SK-N-SH (cell line): ENCODE measurements around the gene RP2. TPM values are rescaled to one million over a fixed set of nuclear protein-coding genes. Genes with fewer than 3 reads are reported as not detected.

Experiments used
- CTCF ChIA-PET: fragments of 300-600, 350-600 bp; formaldehyde crosslinking; extraction: SDS; loops from one replicate; lab custom pipeline; 2021; lab: Yijun Ruan, JAX
- POLR2A ChIA-PET: fragments of 350-600 bp; sonication (Branson Sonifier 250); formaldehyde crosslinking; extraction: SDS; loops from one replicate; lab custom pipeline; 2020; ENCODE audit warnings: antibody characterized with exemption, inconsistent platforms; lab: Yijun Ruan, JAX
- DNase-seq: peaks from one replicate; pipeline ENCODE4 v3.0.0; 2012
- H2AFZ ChIP-seq: fragments of 200-600 bp; sonication (generic); 2 replicates; pipeline ENCODE4 v1.8.1; 2016; ENCODE audit warnings: antibody characterized with exemption, mild to moderate bottlenecking, low read depth
- H3F3A ChIP-seq: fragments of 200-600 bp; sonication (generic); replicated peaks from 2 replicates; pipeline ENCODE3; 2016; ENCODE audit warnings: antibody characterized with exemption, mild to moderate bottlenecking; ENCODE audit not compliant: insufficient read depth
- H3K27ac ChIP-seq, 2 experiments: fragments of 200-500 bp in 1 of 2; fragments of 200-600 bp in 1 of 2; sonication (Bioruptor generic) in 1 of 2; sonication (generic), shearing (Covaris generic) in 1 of 2; 2 replicates each; pipeline versions ENCODE4 v1.5.1 to v1.6.1; 2014 to 2016; ENCODE audit warnings: low read depth in 2 of 2, inconsistent platforms in 1 of 2, low read length in 1 of 2, mild to moderate bottlenecking in 1 of 2, mixed read lengths in 1 of 2
- H3K27me3 ChIP-seq: fragments of 200-600 bp; sonication (generic), shearing (Covaris generic); 2 replicates; pipeline ENCODE4 v1.6.1; 2016; ENCODE audit warnings: mixed run types; ENCODE audit not compliant: insufficient read depth
- H3K36me3 ChIP-seq, 2 experiments: fragments of 200-500 bp in 1 of 2; fragments of 200-600 bp in 1 of 2; sonication (Bioruptor generic) in 1 of 2; sonication (generic) in 1 of 2; replicated peaks in 1 of 2; 2 replicates each; pipeline versions ENCODE3 to v1.5.1; 2014 to 2016; ENCODE audit warnings: low read length in 1 of 2, mild to moderate bottlenecking in 1 of 2; ENCODE audit not compliant: insufficient read depth in 2 of 2, control insufficient read depth in 1 of 2
- H3K4me1 ChIP-seq, 2 experiments: fragments of 200-500 bp in 1 of 2; fragments of 200-600 bp in 1 of 2; sonication (Bioruptor generic) in 1 of 2; sonication (generic), shearing (Covaris generic) in 1 of 2; 2 replicates each; pipeline versions ENCODE4 v1.5.1 to v1.6.1; 2014 to 2016; ENCODE audit warnings: low read depth in 1 of 2, low read length in 1 of 2, mixed run types in 1 of 2; ENCODE audit not compliant: insufficient read depth in 2 of 2, control insufficient read depth in 1 of 2
- H3K4me2 ChIP-seq: fragments of 200-600 bp; sonication (generic), shearing (Covaris generic); 2 replicates; pipeline ENCODE4 v1.6.1; 2017; ENCODE audit warnings: mixed run types
- H3K4me3 ChIP-seq, 2 experiments: fragments of 200-500 bp in 1 of 2; fragments of 200-600 bp in 1 of 2; sonication (Bioruptor generic) in 1 of 2; sonication (generic), shearing (Covaris generic) in 1 of 2; 2 replicates each; pipeline versions ENCODE4 v1.5.1 to v1.8.1; 2014 to 2016; ENCODE audit warnings: low read depth in 2 of 2, inconsistent platforms in 1 of 2, low read length in 1 of 2, mild to moderate bottlenecking in 1 of 2, mixed read lengths in 1 of 2, moderate library complexity in 1 of 2
- H3K79me2 ChIP-seq: fragments of 200-600 bp; sonication (generic); 2 replicates; pipeline ENCODE4 v1.8.1; 2017; ENCODE audit warnings: mild to moderate bottlenecking; ENCODE audit not compliant: insufficient read depth
- H3K9ac ChIP-seq: fragments of 200-600 bp; sonication (generic); 2 replicates; pipeline ENCODE4 v1.6.1; 2017; ENCODE audit warnings: mixed run types
- H3K9me2 ChIP-seq: fragments of 200-600 bp; sonication (generic); 2 replicates; pipeline ENCODE4 v1.6.1; 2017; ENCODE audit warnings: mixed run types
- H3K9me3 ChIP-seq: fragments of 200-600 bp; sonication (generic); 2 replicates; pipeline ENCODE4 v1.6.1; 2017; ENCODE audit warnings: mixed run types, mild to moderate bottlenecking, moderate library complexity
- H4K20me1 ChIP-seq: fragments of 200-600 bp; sonication (generic); 2 replicates; pipeline ENCODE4 v1.6.1; 2017; ENCODE audit warnings: mild to moderate bottlenecking, mixed run types; ENCODE audit not compliant: insufficient read depth
- CHD2 ChIP-seq: fragments of 150-350 bp; IDR thresholded peaks from 2 replicates; pipeline ENCODE4 v1.6.1; 2018; ENCODE audit warnings: low read length; ENCODE audit not compliant: partially characterized antibody
- CTCF ChIP-seq: fragments of 200-600 bp; sonication (generic); IDR thresholded peaks from 2 replicates; pipeline ENCODE4 v1.6.1; 2017; ENCODE audit warnings: antibody characterized with exemption, mild to moderate bottlenecking, moderate library complexity
- EZH2phosphoT487 ChIP-seq: fragments of 200-600 bp; sonication (generic); IDR thresholded peaks from 2 replicates; pipeline ENCODE4 v1.6.1; 2017; ENCODE audit warnings: low read depth, mixed run types, mild to moderate bottlenecking, antibody characterized with exemption, moderate library complexity, borderline replicate concordance
- FOSL2 ChIP-seq: IDR thresholded peaks from 2 replicates; pipeline ENCODE4 v1.4.0; 2012; ENCODE audit warnings: low read depth, mild to moderate bottlenecking, moderate library complexity, borderline replicate concordance
- GABPA ChIP-seq: IDR thresholded peaks from 2 replicates; pipeline ENCODE4 v1.4.0; 2012; ENCODE audit warnings: low read depth, mild to moderate bottlenecking
- JUND ChIP-seq: IDR thresholded peaks from 2 replicates; pipeline ENCODE4 v1.4.0; 2012
- MAX ChIP-seq: IDR thresholded peaks from 2 replicates; pipeline ENCODE4 v1.4.0; 2012; ENCODE audit warnings: low read depth
- MXI1 ChIP-seq: IDR thresholded peaks from 2 replicates; pipeline ENCODE4 v1.6.1; 2012; ENCODE audit warnings: mild to moderate bottlenecking, low read depth, low read length, improper control_type of control experiment
- PBX3 ChIP-seq: IDR thresholded peaks from 2 replicates; pipeline ENCODE4; 2012
- POLR2AphosphoS5 ChIP-seq: IDR thresholded peaks from 2 replicates; pipeline ENCODE4 v1.6.1; 2012; ENCODE audit warnings: low read depth, low read length
- RAD21 ChIP-seq: IDR thresholded peaks from 2 replicates; pipeline ENCODE4 v1.6.1; 2012; ENCODE audit warnings: mild to moderate bottlenecking, low read length
- TAF1 ChIP-seq: IDR thresholded peaks from 2 replicates; pipeline ENCODE4 v1.6.1; 2012; ENCODE audit warnings: low read depth, mild to moderate bottlenecking, low read length, moderate library complexity, borderline replicate concordance
- TCF12 ChIP-seq: IDR thresholded peaks from 2 replicates; pipeline ENCODE4 v1.4.0; 2012
- TEAD4 ChIP-seq: IDR thresholded peaks from 2 replicates; pipeline ENCODE4 v1.4.0; 2012; ENCODE audit warnings: mild to moderate bottlenecking, borderline replicate concordance; ENCODE audit not compliant: insufficient read depth
- YY1 ChIP-seq: IDR thresholded peaks from 2 replicates; pipeline ENCODE4 v1.4.0; 2012; ENCODE audit warnings: low read depth, mild to moderate bottlenecking
- ZBTB33 ChIP-seq: IDR thresholded peaks from 2 replicates; pipeline ENCODE4 v1.4.0; 2012; ENCODE audit warnings: low read depth, borderline replicate concordance
- WGBS: methylation state at CpG from one replicate; pipeline ENCODE4 v1.1.6; 2017; ENCODE audit warnings: low lambda C conversion rate; 5-methylcytosine and 5-hydroxymethylcytosine counted together
- polyA plus RNA-seq, 3 experiments: library from polyadenylated mRNA; depleted of rRNA; stranded (reverse); fragments of >200 nt; gene quantifications; 2 replicates each; pipeline ENCODE4 v1.2.3, GENCODE V29; 2012
- TF ChIP-seq, protein P1 (sequence below): fragments of 150-350 bp; IDR thresholded peaks from 2 replicates; pipeline ENCODE4 v1.6.1; 2017; ENCODE audit warnings: antibody characterized with exemption, low read length, low read depth, borderline replicate concordance

RP2 gene
- polyA plus RNA-seq, 1 of the 3 experiments (the other 2 are of a cell fraction): 4.5 TPM

GRCh38 chrX:46805270-46805669, 31.6 kb upstream of the RP2 start (continued):
- TF ChIP-seq POLR2AphosphoS5 (no peak), EZH2phosphoT487 (no peak), GABPA (no peak), PBX3 (no peak), CHD2 (no peak), TEAD4 (no peak), JUND (no peak)

GRCh38 chrX:46811121-46811520, 25.7 kb upstream of the RP2 start:
- 19% methylated on average over 1 of the region's 1 CpG for WGBS
- ChIA-PET CTCF (no interaction called here), POLR2A (no interaction called here)
- no peak overlapping the region for H3K4me2 ChIP-seq
- no peak overlapping the region for H3K27ac ChIP-seq
- no peak overlapping the region for H3K9ac ChIP-seq
- H3F3A ChIP-seq: no peaks in the 10 kb centered on the region
- H3K9me3 ChIP-seq: no peaks in the 10 kb centered on the region
- H3K79me2 ChIP-seq: no peaks in the 10 kb centered on the region
- no peak for DNase-seq
- no peaks in the 10 kb centered on the region for H4K20me1 ChIP-seq
- H2AFZ ChIP-seq: no peak overlapping the region
- TF ChIP-seq RAD21: no peak
- TF ChIP-seq TEAD4: no peak
- TF ChIP-seq TAF1: no peak
- TF ChIP-seq TCF12: no peak
- no peak for TF ChIP-seq MXI1
- no peak for TF ChIP-seq PBX3
- TF ChIP-seq YY1: no peak
- no peak for TF ChIP-seq ZBTB33
- TF ChIP-seq, protein P1, sequence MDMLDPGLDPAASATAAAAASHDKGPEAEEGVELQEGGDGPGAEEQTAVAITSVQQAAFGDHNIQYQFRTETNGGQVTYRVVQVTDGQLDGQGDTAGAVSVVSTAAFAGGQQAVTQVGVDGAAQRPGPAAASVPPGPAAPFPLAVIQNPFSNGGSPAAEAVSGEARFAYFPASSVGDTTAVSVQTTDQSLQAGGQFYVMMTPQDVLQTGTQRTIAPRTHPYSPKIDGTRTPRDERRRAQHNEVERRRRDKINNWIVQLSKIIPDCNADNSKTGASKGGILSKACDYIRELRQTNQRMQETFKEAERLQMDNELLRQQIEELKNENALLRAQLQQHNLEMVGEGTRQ: no peak
- no peak for TF ChIP-seq JUND
- no peak for TF ChIP-seq MAX
- TF ChIP-seq FOSL2: no peak
- no peak for TF ChIP-seq CTCF
- no peak overlapping the region for H3K4me3 ChIP-seq
- no peaks in the 10 kb centered on the region for H3K9me2 ChIP-seq
- H3K27me3 ChIP-seq: no peaks in the 10 kb centered on the region; the same call in 1 of the 2 replicates
- no peaks in the 10 kb centered on the region for H3K4me1 ChIP-seq
- H3K36me3 ChIP-seq: no peaks in the 10 kb centered on the region
